ENCODE results near the gene SGPP2.
"Not testable (repeated sequence)": the region's sequence is repeated elsewhere in the genome, so short reads cannot be mapped to it uniquely, and the experiment has no call there.

The SGPP2 gene

DNA sequence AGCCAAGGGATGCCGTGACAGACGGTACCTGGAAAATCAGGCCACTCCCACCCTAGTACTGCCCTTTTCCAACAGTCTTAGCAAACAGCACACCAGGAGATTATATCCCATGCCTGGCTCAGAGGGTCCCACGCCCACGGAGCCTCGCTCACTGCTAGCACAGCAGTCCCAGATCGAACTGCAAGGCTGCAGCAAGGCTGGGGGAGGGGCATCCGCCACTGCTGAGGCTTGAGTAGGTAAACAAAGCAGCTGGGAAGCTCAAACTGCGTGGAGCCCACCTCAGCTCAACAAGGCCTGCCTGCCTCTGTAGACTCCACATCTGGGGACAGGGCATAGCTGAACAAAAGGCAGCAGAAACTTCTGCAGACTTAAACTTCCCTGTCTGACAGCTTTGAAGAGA is 160.2 kb downstream of the SGPP2 start:
- not testable (repeated sequence) for DNase-seq

DNA sequence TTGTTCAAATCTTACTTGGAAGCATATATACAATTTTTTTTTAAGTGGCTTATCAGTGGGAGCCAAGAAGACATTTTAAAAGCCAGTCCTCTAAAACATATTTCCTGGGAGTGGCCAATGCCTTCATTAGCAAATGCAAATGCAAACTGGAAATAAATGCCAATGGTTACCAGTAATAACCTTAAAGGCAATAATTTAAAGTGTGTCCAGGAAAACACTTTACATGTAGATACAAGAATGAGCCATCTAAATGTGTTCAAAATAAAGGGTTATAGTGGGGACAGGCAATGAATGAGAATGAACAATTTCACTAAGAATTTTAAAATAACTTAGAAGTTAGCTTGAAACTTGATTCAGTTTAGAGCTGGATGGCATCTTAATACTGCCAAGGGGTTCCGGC is 167.3 kb downstream of the SGPP2 start:
- no peak for DNase-seq

DNA sequence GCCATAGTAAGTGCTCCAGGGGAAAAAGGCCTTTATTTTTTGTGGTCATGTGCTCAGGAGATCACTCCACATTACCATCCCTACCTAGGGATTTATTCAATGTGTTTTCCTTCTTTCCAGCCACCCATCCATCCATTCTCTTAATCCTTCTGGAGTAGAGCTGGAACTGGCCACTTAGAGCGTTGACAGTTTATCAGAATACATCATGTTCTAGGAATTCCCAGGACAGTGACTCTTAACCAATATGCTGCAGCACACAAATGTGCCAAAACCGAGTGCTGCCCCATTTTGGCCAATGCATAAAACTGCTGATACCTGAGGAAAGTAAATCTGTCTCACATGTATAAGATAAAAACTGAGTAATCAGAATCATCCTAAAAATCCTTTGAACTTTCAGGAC is 167.8 kb downstream of the SGPP2 start:
- no peak for DNase-seq

DNA sequence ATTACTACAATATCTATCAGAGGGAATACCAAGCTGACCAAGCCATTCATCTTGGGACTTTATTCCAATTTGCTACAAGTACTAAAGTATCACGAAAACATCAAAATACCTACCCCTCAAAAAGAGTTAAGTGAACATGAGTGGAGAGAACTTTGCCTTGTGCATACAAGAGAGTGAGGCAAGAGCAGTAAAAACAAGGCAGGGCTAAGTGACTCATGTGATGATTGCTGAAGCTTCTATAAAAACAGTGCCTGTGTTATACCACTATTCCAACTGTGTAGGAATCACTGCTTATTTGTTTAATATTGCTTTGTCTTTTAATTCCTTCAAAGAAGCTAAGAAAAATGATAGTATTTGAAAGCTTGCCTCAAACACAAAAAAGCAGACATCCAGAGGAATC is 170.3 kb downstream of the SGPP2 start:
- DNase-seq: no peak

DNA sequence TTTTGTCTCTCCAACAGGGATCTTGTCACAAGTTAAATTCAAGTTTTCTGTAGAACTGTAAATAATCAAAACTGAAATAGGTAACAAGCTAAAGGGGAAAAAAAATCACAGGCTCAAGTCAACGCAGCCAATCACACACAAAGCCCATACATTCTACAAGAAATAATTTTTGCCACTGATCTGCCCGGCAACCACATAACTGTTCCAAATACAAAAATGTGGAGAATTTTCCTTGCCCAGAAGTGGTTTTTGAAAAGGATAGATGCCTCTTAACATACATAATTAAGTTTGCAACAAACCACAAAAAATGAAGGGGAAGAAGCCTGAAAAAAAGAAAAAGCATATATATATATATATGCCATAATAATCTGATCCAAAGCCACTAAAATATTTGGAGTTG is 171.2 kb downstream of the SGPP2 start:
- no peak for DNase-seq

DNA sequence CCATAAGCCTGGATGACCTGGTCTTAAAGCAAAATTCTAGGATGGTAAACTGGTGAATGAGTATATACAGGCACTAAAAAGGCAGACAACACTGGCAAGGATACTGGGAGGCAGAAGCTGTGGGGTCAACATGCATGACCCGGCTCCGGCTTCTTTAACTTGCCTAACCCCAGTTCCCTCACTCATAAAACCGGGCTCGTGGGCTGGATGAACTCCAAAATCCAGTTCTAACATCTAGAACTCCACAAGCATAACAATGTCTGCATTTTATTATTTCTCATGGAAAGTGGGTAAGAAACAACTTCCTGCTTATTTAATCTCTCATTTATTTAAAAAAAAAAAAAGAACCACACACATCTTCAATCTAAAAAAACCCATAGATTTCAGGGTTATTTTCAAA is 174.3 kb downstream of the SGPP2 start:
- DNase-seq: no peak

DNA sequence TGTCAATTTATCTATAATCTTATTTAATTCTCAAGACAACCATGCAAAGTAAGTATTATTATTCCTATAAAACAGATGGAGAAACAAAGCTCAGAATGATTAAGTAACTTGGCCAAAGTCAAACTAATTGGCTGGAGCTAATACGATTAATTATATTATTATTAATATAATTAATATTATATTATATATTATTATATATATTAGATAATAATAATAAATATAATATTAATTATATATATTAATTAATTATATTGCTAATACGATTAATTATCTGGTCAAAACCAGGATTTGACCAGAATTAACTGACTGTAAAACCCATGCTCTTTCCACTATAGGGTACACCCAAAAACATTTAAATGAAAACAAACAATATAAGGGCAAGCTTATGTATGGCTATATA is 179.2 kb downstream of the SGPP2 start:
- DNase-seq: no peak

DNA sequence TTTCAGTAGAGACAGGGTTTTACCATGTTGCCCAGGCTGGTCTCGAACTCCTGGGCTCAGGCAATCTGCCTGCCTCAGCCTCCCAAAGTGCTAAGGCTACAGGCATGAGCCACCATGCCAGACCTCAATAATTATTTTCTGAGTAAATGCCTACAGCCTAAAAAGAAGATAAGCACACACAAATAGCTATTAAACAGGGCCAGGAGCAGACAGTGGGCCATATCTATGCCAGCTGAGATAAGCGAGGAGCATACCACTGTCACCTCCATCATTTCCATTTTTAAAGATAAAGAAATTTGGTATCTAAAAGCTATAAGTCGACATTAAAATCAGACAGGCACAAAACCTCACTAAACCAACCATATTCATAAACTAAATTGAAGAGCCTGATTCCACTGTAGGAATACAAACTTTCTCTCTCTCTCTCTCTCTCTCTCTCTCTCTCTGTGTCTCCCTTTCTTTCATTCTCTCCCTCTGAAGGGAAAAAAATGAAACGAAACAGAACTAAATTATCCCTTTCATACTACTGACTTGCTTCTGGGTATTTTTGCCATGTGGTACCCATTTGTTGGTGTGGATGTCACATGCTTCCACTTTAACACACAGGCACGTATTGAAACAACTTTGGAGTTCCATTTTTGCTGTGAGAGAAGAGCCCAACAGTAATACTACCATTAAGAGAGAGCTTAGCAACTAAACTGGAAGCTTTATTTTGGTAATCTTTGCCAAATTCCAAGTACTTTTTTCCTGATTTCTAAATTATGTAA is 180.6 kb downstream of the SGPP2 start:
- DNase-seq: no peak

DNA sequence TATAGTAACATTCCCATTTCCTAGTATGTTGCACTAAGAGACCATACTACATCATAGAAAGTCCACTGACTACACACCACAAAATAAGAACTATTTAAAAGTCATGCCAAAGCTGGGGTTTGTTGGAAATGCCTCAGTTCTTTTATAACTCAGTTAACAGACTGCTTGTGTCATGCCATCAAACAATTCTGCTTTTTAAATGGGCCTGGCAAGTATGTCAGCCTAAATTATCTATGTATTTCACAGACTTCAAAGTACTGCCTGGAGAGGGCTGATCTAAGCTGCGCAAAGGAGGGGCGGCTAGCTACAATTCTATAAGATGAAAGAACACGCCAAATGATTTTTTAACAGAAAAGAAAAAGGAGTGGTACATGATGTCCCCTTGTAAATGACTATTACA is 182.0 kb downstream of the SGPP2 start:
- DNase-seq: no peak

DNA sequence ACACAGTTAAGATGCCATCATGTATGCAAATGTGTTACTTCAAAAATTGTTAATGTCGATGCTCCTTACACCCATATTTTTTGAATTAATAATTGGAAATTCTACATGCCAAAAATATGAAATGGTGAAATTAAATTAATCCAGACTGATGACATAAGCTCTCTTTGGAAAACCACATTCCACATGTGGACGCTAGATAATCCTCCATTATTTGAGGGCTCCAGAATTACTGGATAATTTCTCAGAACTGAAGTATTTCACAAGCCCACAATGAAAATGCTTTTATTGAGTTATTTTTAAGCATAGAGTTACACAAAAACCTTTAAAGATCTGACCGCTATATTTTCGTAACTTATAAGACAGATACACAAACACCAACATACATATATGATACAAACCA is 183.7 kb downstream of the SGPP2 start:
- no peak for DNase-seq

DNA sequence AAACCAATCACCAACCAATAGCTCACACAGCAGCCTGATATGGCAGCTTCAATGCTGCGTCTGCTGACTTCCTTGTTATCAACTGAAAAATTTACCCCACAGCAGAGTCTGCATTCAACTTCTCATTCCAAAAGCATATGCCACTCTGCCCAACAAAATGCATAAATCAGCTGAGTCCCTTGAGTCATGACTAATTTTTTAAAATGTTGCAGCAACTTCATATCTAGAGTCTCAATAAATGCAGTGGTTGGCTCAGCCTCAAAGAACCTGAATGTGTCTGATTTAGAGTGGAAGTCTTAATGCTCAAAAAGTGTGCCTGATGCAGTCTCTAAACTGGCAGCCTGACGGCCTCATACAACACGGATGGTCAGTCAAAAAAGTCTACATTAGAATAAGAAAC is 185.0 kb downstream of the SGPP2 start:
- no peak for DNase-seq
